HepG2 (cell line): ENCODE data around the gene ATP2C2. TPM values are rescaled to one million over a fixed set of nuclear protein-coding genes. Genes with fewer than 3 reads are reported as not detected.

Experiments
- ARHGAP35 ChIP-seq: sonication (generic); formaldehyde crosslinking; IDR thresholded peaks from 2 replicates; pipeline ENCODE4 v1.9.0; 2022; ENCODE audit warnings: mild to moderate bottlenecking, inconsistent platforms, moderate library complexity, missing genetic modification reagents, borderline replicate concordance
- DBP ChIP-seq: sonication (generic); formaldehyde crosslinking; IDR thresholded peaks from 2 replicates; pipeline ENCODE4 v1.4.0; 2020; ENCODE audit warnings: missing genetic modification reagents; ENCODE audit errors: not compliant biosample characterization
- DMAP1 ChIP-seq: IDR thresholded peaks from 2 replicates; pipeline ENCODE4 v1.6.1; 2016
- FOXC1 ChIP-seq: sonication (generic); formaldehyde crosslinking; IDR thresholded peaks from 2 replicates; pipeline ENCODE4 v1.8.0; 2022; ENCODE audit warnings: mild to moderate bottlenecking, missing genetic modification reagents, borderline replicate concordance
- HNF4G ChIP-seq, 2 experiments: sonication (generic) in 1 of 2; formaldehyde crosslinking in 1 of 2; IDR thresholded peaks; 2 replicates each; pipeline versions ENCODE4 v1.4.0 to v1.6.1; 2011 to 2020; ENCODE audit warnings: borderline replicate concordance in 2 of 2, low read depth in 2 of 2, mild to moderate bottlenecking in 2 of 2, low read length in 1 of 2, missing genetic modification reagents in 1 of 2, moderate library complexity in 1 of 2
- MAFF ChIP-seq: IDR thresholded peaks from 2 replicates; pipeline ENCODE4 v1.6.1; 2011; ENCODE audit warnings: low read depth, low read length, improper control_type of control experiment
- NFE2 ChIP-seq: sonication (generic); formaldehyde crosslinking; IDR thresholded peaks from 2 replicates; pipeline ENCODE4 v1.4.0; 2020; ENCODE audit warnings: missing genetic modification reagents
- PAX8 ChIP-seq: sonication (generic); formaldehyde crosslinking; IDR thresholded peaks from 2 replicates; pipeline ENCODE4 v1.8.0; 2022; ENCODE audit warnings: mild to moderate bottlenecking, missing genetic modification reagents, borderline replicate concordance
- PREB ChIP-seq: sonication (generic); formaldehyde crosslinking; IDR thresholded peaks from 2 replicates; pipeline ENCODE4 v1.4.0; 2020; ENCODE audit warnings: missing genetic modification reagents
- RBM22 ChIP-seq: fragments of 200-400 bp; formaldehyde crosslinking; optimal IDR thresholded peaks from 2 replicates; pipeline ENCODE3; 2017; ENCODE audit warnings: mild to moderate bottlenecking, low read length, moderate library complexity
- RFXANK ChIP-seq: IDR thresholded peaks from 2 replicates; pipeline ENCODE4 v1.6.1; 2016
- SIN3B ChIP-seq: fragments of 150-350 bp; IDR thresholded peaks from 2 replicates; pipeline ENCODE4 v1.6.1; 2014; ENCODE audit warnings: low read length
- SMARCE1 ChIP-seq: fragments of 450-650 bp; IDR thresholded peaks from 2 replicates; pipeline ENCODE4 v1.6.1; 2017; ENCODE audit warnings: borderline replicate concordance
- TAF1 ChIP-seq: sonication (generic); formaldehyde crosslinking; IDR thresholded peaks from 2 replicates; pipeline ENCODE4 v1.4.0; 2020; ENCODE audit warnings: missing genetic modification reagents
- TEAD2 ChIP-seq: sonication (generic); formaldehyde crosslinking; IDR thresholded peaks from 2 replicates; pipeline ENCODE4 v1.9.0; 2021; ENCODE audit warnings: missing genetic modification reagents
- ZNF232 ChIP-seq: sonication (generic); formaldehyde crosslinking; IDR thresholded peaks from 2 replicates; pipeline ENCODE4 v1.4.0; 2020; ENCODE audit warnings: missing genetic modification reagents, borderline replicate concordance
- ZNF276 ChIP-seq: sonication (generic); formaldehyde crosslinking; IDR thresholded peaks from 2 replicates; pipeline ENCODE4 v1.4.0; 2020; ENCODE audit warnings: mild to moderate bottlenecking, low read depth, missing genetic modification reagents
- ZNF558 ChIP-seq: sonication (generic); formaldehyde crosslinking; IDR thresholded peaks from 2 replicates; pipeline ENCODE4 v1.9.0; 2022; ENCODE audit warnings: mild to moderate bottlenecking, missing genetic modification reagents, borderline replicate concordance
- ZNF589 ChIP-seq: sonication (generic); formaldehyde crosslinking; conservative IDR thresholded peaks from 2 replicates; pipeline ENCODE4 v1.8.0; 2022; ENCODE audit warnings: mild to moderate bottlenecking, moderate library complexity, missing genetic modification reagents
- ZNF709 ChIP-seq: sonication (generic); formaldehyde crosslinking; IDR thresholded peaks from 2 replicates; pipeline ENCODE4 v1.5.0; 2020; ENCODE audit warnings: mild to moderate bottlenecking, missing genetic modification reagents
- ZSCAN25 ChIP-seq: sonication (generic); formaldehyde crosslinking; IDR thresholded peaks from 2 replicates; pipeline ENCODE4 v1.8.0; 2022; ENCODE audit warnings: mild to moderate bottlenecking, missing genetic modification reagents
- polyA plus RNA-seq, 8 experiments: library from polyadenylated mRNA; depleted of rRNA in 3 of 8; stranded (reverse) in 7 of 8; unstranded in 1 of 8; fragments of >200 nt; fragmentation: Illumina TruSeq in 4 of 8; extraction: Trizol in 4 of 8; gene quantifications; 2 replicates each; pipeline versions ENCODE4 v1.2.1 to v1.2.3, GENCODE V29; 2011 to 2016; ENCODE audit warnings: low read depth in 4 of 8, missing spikeins in 1 of 8, mixed read lengths in 1 of 8; ENCODE audit not compliant: insufficient read depth in 1 of 8
- total RNA-seq, 5 experiments: library from RNA; depleted of rRNA; stranded (reverse); fragments of >200 nt; fragmentation: Illumina TruSeq; extraction: Trizol; gene quantifications; 2 replicates each; pipeline ENCODE4 v1.2.3, GENCODE V29; 2016; ENCODE audit warnings: low read depth in 1 of 5

Gene ATP2C2
- total and polyA plus RNA-seq, 2 of the 13 experiments (the other 11 are each of a cell fraction or from before 2014, with no cell fraction given), result 0.07 TPM; not detected in 1

- TF ChIP-seq ZNF276 (CRISPR knock-in tag), result peak; percentile 52; the same call in 1 of the 2 replicates
- TF ChIP-seq TAF1, result peak; percentile 79
- TF ChIP-seq SIN3B, result no peak
- peak; percentile 52 for TF ChIP-seq ZNF709
- TF ChIP-seq ZNF589, result no peak
- 0 out of 2 replicates have a peak, but pooled peaks have one; percentile 15 for TF ChIP-seq ZNF232
- peak; percentile 48 for TF ChIP-seq DBP
- TF ChIP-seq ARHGAP35 (CRISPR knock-in tag), result peak; percentile 38; the same call in 1 of the 2 replicates
- TF ChIP-seq SMARCE1, result no peak
- TF ChIP-seq FOXC1, result peak; percentile 94
- no peak for TF ChIP-seq RFXANK (CRISPR knock-in tag)
- TF ChIP-seq RBM22, result no peak
- no peak for TF ChIP-seq MAFF
- TF ChIP-seq HNF4G (IDR thresholded peaks at IDR 0.05; ENCODE audit: borderline replicate concordance, low read depth, low read length), result no peak
- 0 out of 2 replicates have a peak, but pooled peaks have one; percentile 28 for TF ChIP-seq HNF4G (CRISPR knock-in tag; IDR thresholded peaks at IDR 0.05; ENCODE audit: borderline replicate concordance, low read depth)
- TF ChIP-seq ZSCAN25, result no peak; the same call in 1 of the 2 replicates
- TF ChIP-seq TEAD2, result 0 out of 2 replicates have a peak, but pooled peaks have one; percentile 43
- no peak for TF ChIP-seq ZNF558 (CRISPR knock-in tag)
- TF ChIP-seq DMAP1 (CRISPR knock-in tag), result peak; percentile 80
- no peak for TF ChIP-seq PREB (CRISPR knock-in tag)
- TF ChIP-seq NFE2, result no peak
- 0 out of 2 replicates have a peak, but pooled peaks have one; percentile 84 for TF ChIP-seq PAX8 (CRISPR knock-in tag)
Measured at GRCh38 chr16:84504420-84505248, 136.3 kb downstream of the ATP2C2 start, which contains the start of gene MEAK7 (continued).
